GM10266 (cell line): ENCODE results near the gene PAWR.

Experiments used
- DNase-seq: peaks from one replicate; pipeline ENCODE4 v3.0.0; 2012; ENCODE audit errors: extremely low spot score
- CTCF ChIP-seq: IDR thresholded peaks from 2 replicates; pipeline ENCODE4 v1.5.1; 2012; ENCODE audit warnings: mild to moderate bottlenecking, low read depth; ENCODE audit not compliant: control insufficient read depth, insufficient read depth; ENCODE audit errors: missing control alignments

Gene PAWR

GRCh38 chr12:79674629-79675028 is 16.1 kb downstream of the PAWR start:
- no peak for TF ChIP-seq CTCF
- no peak for DNase-seq

- DNase-seq: no peak
- TF ChIP-seq CTCF: no peak
Observed at GRCh38 chr12:79673354-79673753, 17.4 kb downstream of the PAWR start.

GRCh38 chr12:79668113-79668512 is 22.7 kb downstream of the PAWR start:
- no peak for DNase-seq
- no peak for TF ChIP-seq CTCF

GRCh38 chr12:79665212-79665887 is 25.4 kb downstream of the PAWR start:
- no peak for TF ChIP-seq CTCF
- no peak for DNase-seq

- no peak for DNase-seq
- TF ChIP-seq CTCF: no peak
Observed at GRCh38 chr12:79664518-79664917, 26.2 kb downstream of the PAWR start.

GRCh38 chr12:79662046-79662811 is 28.5 kb downstream of the PAWR start:
- TF ChIP-seq CTCF: no peak
- no peak for DNase-seq

- TF ChIP-seq CTCF: no peak
- no peak for DNase-seq
Observed at GRCh38 chr12:79661629-79662028, 29.1 kb downstream of the PAWR start.
